HCT116 (cell line): ENCODE data around the gene FMN2.

Experiments used
- CEBPB ChIP-seq: IDR thresholded peaks from 2 replicates; pipeline ENCODE4 v1.6.1; 2012; ENCODE audit warnings: low read depth
- JUND ChIP-seq: IDR thresholded peaks from 2 replicates; pipeline ENCODE4 v1.6.1; 2012
- POLR2AphosphoS5 ChIP-seq: IDR thresholded peaks from 2 replicates; pipeline ENCODE4 v1.6.1; 2011; ENCODE audit warnings: mild to moderate bottlenecking, low read depth, low read length, moderate library complexity
- TF ChIP-seq, protein P1 (sequence below), 3 experiments: fragments of 200-600 bp in 1 of 3; sonication (generic) in 1 of 3; IDR thresholded peaks in 2 of 3; conservative IDR thresholded peaks in 1 of 3; 2 replicates each; pipeline ENCODE4 v1.5.1; 2012 to 2017; ENCODE audit warnings: low read depth in 2 of 3, low read length in 2 of 3, antibody characterized with exemption in 1 of 3, borderline replicate concordance in 1 of 3, control low read depth in 1 of 3, mild to moderate bottlenecking in 1 of 3, mixed read lengths in 1 of 3, mixed run types in 1 of 3, moderate library complexity in 1 of 3; ENCODE audit not compliant: insufficient read depth in 1 of 3

DNA sequence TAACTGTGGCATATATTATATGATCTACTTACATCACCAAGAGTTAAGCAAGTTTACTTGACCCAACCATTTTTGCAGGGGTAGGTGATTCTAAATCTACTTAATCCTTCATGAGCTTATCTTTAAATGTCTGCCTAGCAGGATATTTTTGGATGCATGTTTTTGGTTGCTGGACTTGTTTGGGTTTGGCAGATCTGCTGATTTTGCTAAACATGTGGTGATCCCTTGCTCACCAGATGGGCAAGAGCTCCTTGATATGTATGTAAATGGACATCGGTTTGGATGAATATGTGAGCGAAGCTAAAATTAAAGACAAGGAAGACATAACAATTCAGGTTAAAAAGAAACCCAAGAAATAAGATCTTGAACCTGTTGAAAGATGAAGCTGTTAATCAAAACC is 36.7 kb downstream of the FMN2 start:
- TF ChIP-seq, protein P1, sequence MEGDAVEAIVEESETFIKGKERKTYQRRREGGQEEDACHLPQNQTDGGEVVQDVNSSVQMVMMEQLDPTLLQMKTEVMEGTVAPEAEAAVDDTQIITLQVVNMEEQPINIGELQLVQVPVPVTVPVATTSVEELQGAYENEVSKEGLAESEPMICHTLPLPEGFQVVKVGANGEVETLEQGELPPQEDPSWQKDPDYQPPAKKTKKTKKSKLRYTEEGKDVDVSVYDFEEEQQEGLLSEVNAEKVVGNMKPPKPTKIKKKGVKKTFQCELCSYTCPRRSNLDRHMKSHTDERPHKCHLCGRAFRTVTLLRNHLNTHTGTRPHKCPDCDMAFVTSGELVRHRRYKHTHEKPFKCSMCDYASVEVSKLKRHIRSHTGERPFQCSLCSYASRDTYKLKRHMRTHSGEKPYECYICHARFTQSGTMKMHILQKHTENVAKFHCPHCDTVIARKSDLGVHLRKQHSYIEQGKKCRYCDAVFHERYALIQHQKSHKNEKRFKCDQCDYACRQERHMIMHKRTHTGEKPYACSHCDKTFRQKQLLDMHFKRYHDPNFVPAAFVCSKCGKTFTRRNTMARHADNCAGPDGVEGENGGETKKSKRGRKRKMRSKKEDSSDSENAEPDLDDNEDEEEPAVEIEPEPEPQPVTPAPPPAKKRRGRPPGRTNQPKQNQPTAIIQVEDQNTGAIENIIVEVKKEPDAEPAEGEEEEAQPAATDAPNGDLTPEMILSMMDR (IDR thresholded peaks at IDR 0.05 in 2 of 3, conservative IDR thresholded peaks at IDR 0.05 in 1 of 3; ENCODE audit: borderline replicate concordance in 1 of 3, insufficient read depth in 1 of 3, low read depth in 2 of 3, low read length in 2 of 3): no peak
- TF ChIP-seq CEBPB: no peak
- no peak for TF ChIP-seq POLR2AphosphoS5
- TF ChIP-seq JUND: no peak
